HCT116 (cell line): Measurements from ENCODE around the gene NAALADL2.

Experiments used
- ATF3 ChIP-seq: IDR thresholded peaks from 2 replicates; pipeline ENCODE4 v1.6.1; 2012
- CTCF ChIP-seq, 3 experiments: fragments of 200-600 bp in 1 of 3; sonication (generic) in 1 of 3; IDR thresholded peaks in 2 of 3; conservative IDR thresholded peaks in 1 of 3; 2 replicates each; pipeline ENCODE4 v1.5.1; 2012 to 2017; ENCODE audit warnings: low read depth in 2 of 3, low read length in 2 of 3, antibody characterized with exemption in 1 of 3, borderline replicate concordance in 1 of 3, control low read depth in 1 of 3, mild to moderate bottlenecking in 1 of 3, mixed read lengths in 1 of 3, mixed run types in 1 of 3, moderate library complexity in 1 of 3; ENCODE audit not compliant: insufficient read depth in 1 of 3
- EZH2 ChIP-seq: fragments of 200-600 bp; sonication (generic); IDR thresholded peaks from 2 replicates; pipeline ENCODE4 v1.6.1; 2017; ENCODE audit warnings: antibody characterized with exemption, mixed run types
- FOSL1 ChIP-seq: IDR thresholded peaks from 2 replicates; pipeline ENCODE4 v1.6.1; 2012; ENCODE audit warnings: low read depth
- MAX ChIP-seq: IDR thresholded peaks from 2 replicates; pipeline ENCODE4 v1.6.1; 2012
- POLR2A ChIP-seq: IDR thresholded peaks from 2 replicates; pipeline ENCODE4 v1.7.0; 2011; ENCODE audit warnings: borderline replicate concordance; ENCODE audit not compliant: insufficient read depth, insufficient read length; ENCODE audit errors: extremely low read depth
- SIN3A ChIP-seq: IDR thresholded peaks from 2 replicates; pipeline ENCODE4 v1.6.1; 2012; ENCODE audit warnings: low read depth
- SRF ChIP-seq: IDR thresholded peaks from 2 replicates; pipeline ENCODE4 v1.6.1; 2012; ENCODE audit warnings: low read depth
- YY1 ChIP-seq: IDR thresholded peaks from 2 replicates; pipeline ENCODE4 v1.6.1; 2011; ENCODE audit warnings: low read length, low read depth, moderate library complexity, mild to moderate bottlenecking; ENCODE audit not compliant: insufficient replicate concordance; ENCODE audit errors: extremely low read depth
- ZBTB33 ChIP-seq: IDR thresholded peaks from 2 replicates; pipeline ENCODE4 v1.6.1; 2011; ENCODE audit warnings: mild to moderate bottlenecking, low read length, moderate library complexity; ENCODE audit not compliant: insufficient replicate concordance; ENCODE audit errors: extremely low read depth
- ZNF274 ChIP-seq: fragments of 200-500 bp; sonication (Bioruptor generic); IDR thresholded peaks from 2 replicates; pipeline ENCODE4 v1.6.1; 2014; ENCODE audit warnings: mild to moderate bottlenecking, low read depth, low read length, inconsistent platforms

- no peak for TF ChIP-seq EZH2
- TF ChIP-seq CTCF (IDR thresholded peaks at IDR 0.05 in 2 of 3, conservative IDR thresholded peaks at IDR 0.05 in 1 of 3; ENCODE audit: borderline replicate concordance in 1 of 3, insufficient read depth in 1 of 3, low read depth in 2 of 3, low read length in 2 of 3) = no peak
- no peak for TF ChIP-seq MAX
- TF ChIP-seq SIN3A = no peak
- no peak for TF ChIP-seq ATF3
- no peak for TF ChIP-seq FOSL1
- no peak for TF ChIP-seq POLR2A
- TF ChIP-seq SRF = no peak
- no peak for TF ChIP-seq ZBTB33
- TF ChIP-seq ZNF274 = no peak
- no peak for TF ChIP-seq YY1
Measured at GRCh38 chr3:175573226-175573625, 714.1 kb downstream of the NAALADL2 start.
